ENCODE measurements around the gene TSPAN17. TPM values are rescaled to one million over a fixed set of nuclear protein-coding genes. Genes with fewer than 3 reads are reported as not detected.
A peak's percentile ranks its signal among the peaks of the same experiment; 100 is the strongest.

TSPAN17 gene
- polyA plus RNA-seq, 3 donors, result 22.2 to 27.7 (median 24.1) TPM

DNA sequence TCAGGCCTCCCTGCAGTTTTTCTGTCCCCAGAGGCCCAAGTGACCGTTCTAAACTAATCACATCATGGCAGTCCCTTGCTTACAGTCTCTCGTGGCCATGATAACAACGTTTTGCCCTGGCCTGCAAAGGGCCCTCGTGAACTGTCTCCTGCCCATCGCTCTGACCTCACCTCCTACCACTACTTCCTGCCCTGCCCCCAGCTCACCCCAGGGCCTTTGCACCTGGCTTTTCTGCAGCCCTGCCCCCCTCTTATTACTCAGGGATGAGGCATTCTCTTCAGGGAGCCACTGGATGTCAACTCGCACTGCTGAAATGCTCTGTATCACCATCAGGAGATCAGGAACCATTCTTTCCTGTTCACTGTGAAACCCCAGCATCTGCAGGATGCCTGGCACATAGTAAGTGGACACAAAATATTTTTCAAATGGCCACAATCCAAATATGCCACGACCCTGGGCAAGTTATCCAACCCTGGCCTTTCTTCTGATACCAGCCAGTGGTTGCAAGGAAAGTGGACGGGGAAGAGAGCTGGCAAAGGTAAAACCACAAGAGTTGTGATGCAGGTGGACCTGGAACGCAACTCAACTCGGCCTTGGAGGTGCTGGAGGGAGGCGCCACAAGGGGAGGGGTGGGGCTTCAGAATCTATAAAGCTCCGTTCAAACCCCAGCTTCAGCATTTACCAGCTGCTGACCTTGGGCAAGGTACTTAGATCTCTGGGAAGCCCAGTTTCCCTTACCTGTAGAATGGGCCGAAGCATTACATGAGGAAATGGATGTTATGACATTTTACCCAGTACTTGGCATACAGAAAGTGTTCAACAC is 18.7 kb upstream of the TSPAN17 start:
- no peaks in the 10 kb centered on the region for H4K20me1 ChIP-seq (ENCODE audit: insufficient read depth, low read length)
- no peak overlapping the region for H3K9ac ChIP-seq (ENCODE audit: insufficient read depth, low read length, poor library complexity, severe bottlenecking)
- no peak overlapping the region for H3K4me2 ChIP-seq (replicated peaks; ENCODE audit: extremely low read depth, low read length, poor library complexity, severe bottlenecking)
- intact Hi-C loops (cut with micrococcal nuclease), result no loop called here
- H3K27ac ChIP-seq (ENCODE audit: low read depth in 1 of 2, low read length in 2 of 2), result no peak overlapping the region
- Mint-ChIP-seq H3K27ac (peak overlapping the region in 1 of 7 donors; percentile 55), H3K36me3 (peaks cover 0 to 4% of the 10 kb centered on the region in 2 donors), H3K9me3 (peaks cover 0 to 7% (median 4%) of the 10 kb centered on the region in 7 donors), H3K4me1 (peaks cover 8% of the 10 kb centered on the region), H3K27me3 (ENCODE audit: low read depth in 3 of 3) (peaks cover 62 to 83% (median 74%) of the 10 kb centered on the region in 3 donors), H3K4me3 (peak overlapping the region in 1 of 2 donors; percentile 74)
- no peak overlapping the region for H2AFZ ChIP-seq (ENCODE audit: insufficient read depth, low read depth, low read length, poor library complexity, severe bottlenecking)
- TF ChIP-seq, protein P1, sequence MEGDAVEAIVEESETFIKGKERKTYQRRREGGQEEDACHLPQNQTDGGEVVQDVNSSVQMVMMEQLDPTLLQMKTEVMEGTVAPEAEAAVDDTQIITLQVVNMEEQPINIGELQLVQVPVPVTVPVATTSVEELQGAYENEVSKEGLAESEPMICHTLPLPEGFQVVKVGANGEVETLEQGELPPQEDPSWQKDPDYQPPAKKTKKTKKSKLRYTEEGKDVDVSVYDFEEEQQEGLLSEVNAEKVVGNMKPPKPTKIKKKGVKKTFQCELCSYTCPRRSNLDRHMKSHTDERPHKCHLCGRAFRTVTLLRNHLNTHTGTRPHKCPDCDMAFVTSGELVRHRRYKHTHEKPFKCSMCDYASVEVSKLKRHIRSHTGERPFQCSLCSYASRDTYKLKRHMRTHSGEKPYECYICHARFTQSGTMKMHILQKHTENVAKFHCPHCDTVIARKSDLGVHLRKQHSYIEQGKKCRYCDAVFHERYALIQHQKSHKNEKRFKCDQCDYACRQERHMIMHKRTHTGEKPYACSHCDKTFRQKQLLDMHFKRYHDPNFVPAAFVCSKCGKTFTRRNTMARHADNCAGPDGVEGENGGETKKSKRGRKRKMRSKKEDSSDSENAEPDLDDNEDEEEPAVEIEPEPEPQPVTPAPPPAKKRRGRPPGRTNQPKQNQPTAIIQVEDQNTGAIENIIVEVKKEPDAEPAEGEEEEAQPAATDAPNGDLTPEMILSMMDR (IDR thresholded peaks at IDR 0.05), result no peak
- WGBS (ENCODE audit: insufficient coverage), result 80% methylated on average over 6 of the region's 13 CpGs
- no peak overlapping the region for H3K4me3 ChIP-seq (replicated peaks in 1 of 3; ENCODE audit: low read depth in 2 of 3, low read length in 3 of 3)
- peaks cover 0 to 9% of the 10 kb centered on the region in 2 donors for H3K9me3 ChIP-seq (replicated peaks in 1 of 2; ENCODE audit: control insufficient read depth in 1 of 2, insufficient read depth in 1 of 2, low read length in 2 of 2)
- peaks cover 0 to 5% of the 10 kb centered on the region in 2 donors for H3K4me1 ChIP-seq (ENCODE audit: control insufficient read depth in 1 of 2, insufficient read depth in 2 of 2, low read length in 2 of 2)
- no peaks in the 10 kb centered on the region for H3K36me3 ChIP-seq (replicated peaks in 1 of 2; ENCODE audit: control insufficient read depth in 1 of 2, insufficient read depth in 2 of 2, low read length in 2 of 2)
- no peaks in the 10 kb centered on the region for H3K79me2 ChIP-seq (ENCODE audit: insufficient read depth, low read length)
- H3K27me3 ChIP-seq (ENCODE audit: control insufficient read depth in 2 of 2, insufficient read depth in 2 of 2, low read length in 2 of 2), result peaks cover 36 to 86% of the 10 kb centered on the region in 2 donors
- DNase-seq, result no peak

DNA sequence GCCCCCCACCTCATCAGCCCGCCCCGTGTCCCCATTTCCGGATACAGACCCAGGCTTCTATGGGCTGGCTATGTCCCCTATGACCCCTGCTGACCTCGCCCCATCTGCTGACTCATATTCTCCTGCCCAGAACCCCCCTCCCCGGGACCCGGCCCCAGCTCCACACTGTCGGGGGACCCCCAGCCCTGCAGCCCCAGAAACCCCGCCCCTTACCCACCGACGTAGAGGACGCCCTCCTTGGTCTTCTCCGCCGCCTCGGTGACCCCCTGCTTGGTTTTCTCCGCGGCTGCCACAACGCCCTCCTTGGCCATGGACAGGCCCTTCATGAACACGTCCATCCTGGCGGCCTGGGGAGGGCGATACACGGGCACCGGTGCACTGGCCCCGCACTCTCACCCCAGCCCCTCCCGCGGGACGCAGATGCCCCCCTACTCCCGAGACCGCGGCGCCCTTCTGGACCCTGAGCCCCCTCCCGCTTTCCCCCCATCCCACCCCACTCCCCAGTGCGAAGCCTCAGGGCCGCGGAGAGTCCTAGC is 17.9 kb upstream of the TSPAN17 start:
- H3K27me3 ChIP-seq (ENCODE audit: control insufficient read depth in 2 of 2, insufficient read depth in 2 of 2, low read length in 2 of 2), result peaks cover 41 to 91% of the 10 kb centered on the region in 2 donors
- H3K79me2 ChIP-seq (ENCODE audit: insufficient read depth, low read length), result no peaks in the 10 kb centered on the region
- H3K4me1 ChIP-seq (ENCODE audit: control insufficient read depth in 1 of 2, insufficient read depth in 2 of 2, low read length in 2 of 2), result peaks cover 0 to 5% of the 10 kb centered on the region in 2 donors
- H3K36me3 Mint-ChIP-seq, result peaks cover 0 to 4% of the 10 kb centered on the region in 2 donors
- H3K9ac ChIP-seq (ENCODE audit: insufficient read depth, low read length, poor library complexity, severe bottlenecking), result no peak overlapping the region
- WGBS (ENCODE audit: insufficient coverage), result 6% methylated on average over 29 of the region's 34 CpGs
- H3K27me3 Mint-ChIP-seq (ENCODE audit: low read depth in 3 of 3), result peaks cover 69 to 84% (median 77%) of the 10 kb centered on the region in 3 donors
- intact Hi-C loops (cut with micrococcal nuclease), result no loop called here
- H3K4me1 Mint-ChIP-seq, result peaks cover 11% of the 10 kb centered on the region
- peaks cover 0 to 7% (median 4%) of the 10 kb centered on the region in 7 donors for H3K9me3 Mint-ChIP-seq
- H4K20me1 ChIP-seq (ENCODE audit: insufficient read depth, low read length), result no peaks in the 10 kb centered on the region
- no peak overlapping the region for H2AFZ ChIP-seq (ENCODE audit: insufficient read depth, low read depth, low read length, poor library complexity, severe bottlenecking)
- peaks cover 0 to 9% of the 10 kb centered on the region in 2 donors for H3K9me3 ChIP-seq (replicated peaks in 1 of 2; ENCODE audit: control insufficient read depth in 1 of 2, insufficient read depth in 1 of 2, low read length in 2 of 2)
- no peaks in the 10 kb centered on the region for H3K36me3 ChIP-seq (replicated peaks in 1 of 2; ENCODE audit: control insufficient read depth in 1 of 2, insufficient read depth in 2 of 2, low read length in 2 of 2)
- H3K4me2 ChIP-seq (replicated peaks; ENCODE audit: extremely low read depth, low read length, poor library complexity, severe bottlenecking), result no peak overlapping the region
- H3K4me3 ChIP-seq (replicated peaks in 1 of 3; ENCODE audit: low read depth in 2 of 3, low read length in 3 of 3), result no peak overlapping the region
- DNase-seq, result no peak
- H3K4me3 Mint-ChIP-seq, result peak overlapping the region in 1 of 2 donors; percentile 74
- TF ChIP-seq, protein P1 (IDR thresholded peaks at IDR 0.05), result no peak
- H3K27ac ChIP-seq (ENCODE audit: low read depth in 1 of 2, low read length in 2 of 2), result no peak overlapping the region
- H3K27ac Mint-ChIP-seq, result no peak overlapping the region

All from CD14-positive monocyte (primary cell).